Muscle layer of colon (tissue), 2 donors: ENCODE results near the gene ZNF552.
"Not testable (repeated sequence)": the region's sequence is repeated elsewhere in the genome, so short reads cannot be mapped to it uniquely, and the experiment has no call there.

Experiments
- H3K27ac ChIP-seq: one replicate; pipeline ENCODE4 v1.7.0; 2013; ENCODE audit warnings: low read depth, mild to moderate bottlenecking, low read length, moderate library complexity
- H3K27me3 ChIP-seq, 2 donors: one replicate each; pipeline ENCODE4 v1.7.0; 2013; ENCODE audit warnings: low read length in 2 of 2, mild to moderate bottlenecking in 2 of 2; ENCODE audit not compliant: insufficient read depth in 2 of 2, control insufficient read depth in 1 of 2
- H3K36me3 ChIP-seq: one replicate; pipeline ENCODE4 v1.7.0; 2013; ENCODE audit warnings: mild to moderate bottlenecking, low read length; ENCODE audit not compliant: insufficient read depth
- H3K4me1 ChIP-seq: one replicate; pipeline ENCODE4 v1.7.0; 2013; ENCODE audit warnings: mild to moderate bottlenecking, low read length; ENCODE audit not compliant: insufficient read depth
- H3K4me3 ChIP-seq, 2 donors: one replicate each; pipeline ENCODE4 v1.7.0; 2013; ENCODE audit warnings: low read length in 2 of 2, low read depth in 1 of 2, mild to moderate bottlenecking in 1 of 2, moderate library complexity in 1 of 2
- H3K9ac ChIP-seq: one replicate; pipeline ENCODE4 v1.7.0; 2013; ENCODE audit warnings: low read length
- H3K9me3 ChIP-seq: one replicate; pipeline ENCODE4 v1.7.0; 2013; ENCODE audit warnings: mild to moderate bottlenecking, low read length
- donor health status: abdominal sarcoma.
- donor health status: Adenocarcinoma of cecum.

Gene ZNF552

GRCh38 chr19:57816652-57817051, 1.9 kb upstream of the ZNF552 start:
- H3K36me3 ChIP-seq = no peaks in the 10 kb centered on the region
- no peaks in the 10 kb centered on the region for H3K9me3 ChIP-seq
- no peaks in the 10 kb centered on the region for H3K27me3 ChIP-seq
- peaks cover 15% of the 10 kb centered on the region for H3K4me1 ChIP-seq
- no peak overlapping the region for H3K4me3 ChIP-seq
- no peak overlapping the region for H3K27ac ChIP-seq
- no peak overlapping the region for H3K9ac ChIP-seq

GRCh38 chr19:57815247-57816075, 748 bp upstream of the ZNF552 start:
- H3K36me3 ChIP-seq = peaks cover 2% of the 10 kb centered on the region
- H3K4me3 ChIP-seq = peak overlapping the region; percentile 86 to 90
- no peaks in the 10 kb centered on the region for H3K27me3 ChIP-seq
- no peak overlapping the region for H3K9ac ChIP-seq
- peaks cover 10% of the 10 kb centered on the region for H3K4me1 ChIP-seq
- no peaks in the 10 kb centered on the region for H3K9me3 ChIP-seq
- no peak overlapping the region for H3K27ac ChIP-seq

GRCh38 chr19:57813919-57814504, 701 bp downstream of the ZNF552 start:
- Histone ChIP-seq H3K9ac (peak overlapping the region; percentile 54), H3K9me3 (no peaks in the 10 kb centered on the region), H3K4me3 (peak overlapping the region; percentile 86 to 90), H3K27me3 (no peaks in the 10 kb centered on the region), H3K4me1 (peaks cover 6% of the 10 kb centered on the region), H3K36me3 (peaks cover 12% of the 10 kb centered on the region), H3K27ac (peak overlapping the region; percentile 87)

- H3K36me3 ChIP-seq = peaks cover 12% of the 10 kb centered on the region
- H3K4me3 ChIP-seq, H3K9ac ChIP-seq, H3K27me3 ChIP-seq, H3K27ac ChIP-seq, H3K4me1 ChIP-seq, H3K9me3 ChIP-seq: not testable (repeated sequence)
These were observed 1.5 kb downstream of the ZNF552 start for GRCh38 chr19:57812975-57813820.

- Histone ChIP-seq H3K9ac (no peak overlapping the region), H3K4me1 (peaks cover 6% of the 10 kb centered on the region), H3K4me3 (no peak overlapping the region), H3K9me3 (no peaks in the 10 kb centered on the region), H3K27ac (no peak overlapping the region), H3K27me3 (no peaks in the 10 kb centered on the region), H3K36me3 (peaks cover 12% of the 10 kb centered on the region)
These were observed 2.5 kb downstream of the ZNF552 start for GRCh38 chr19:57812226-57812625.

GRCh38 chr19:57810410-57811295, 4.1 kb downstream of the ZNF552 start:
- H3K27ac ChIP-seq, H3K9me3 ChIP-seq, H3K27me3 ChIP-seq, H3K9ac ChIP-seq, H3K4me3 ChIP-seq, H3K4me1 ChIP-seq: not testable (repeated sequence)
- peaks cover 12% of the 10 kb centered on the region for H3K36me3 ChIP-seq

- no peaks in the 10 kb centered on the region for H3K9me3 ChIP-seq
- no peak overlapping the region for H3K9ac ChIP-seq
- no peak overlapping the region for H3K4me3 ChIP-seq
- no peak overlapping the region for H3K27ac ChIP-seq
- no peaks in the 10 kb centered on the region for H3K27me3 ChIP-seq
- H3K36me3 ChIP-seq = peaks cover 12% of the 10 kb centered on the region
- H3K4me1 ChIP-seq = no peaks in the 10 kb centered on the region
These were observed 7.2 kb downstream of the ZNF552 start for GRCh38 chr19:57807541-57807940.

- Histone ChIP-seq H3K9ac (peak overlapping the region; percentile 45), H3K36me3 (peaks cover 5% of the 10 kb centered on the region), H3K4me3 (peak overlapping the region; percentile 71 to 80), H3K27ac (peak overlapping the region; percentile 90), H3K9me3 (no peaks in the 10 kb centered on the region), H3K4me1 (peaks cover 4% of the 10 kb centered on the region), H3K27me3 (no peaks in the 10 kb centered on the region)
These were observed 11.0 kb downstream of the ZNF552 start for GRCh38 chr19:57803594-57804325.

GRCh38 chr19:57803265-57803593, 11.5 kb downstream of the ZNF552 start:
- Histone ChIP-seq H3K4me1 (peaks cover 4% of the 10 kb centered on the region), H3K9me3 (no peaks in the 10 kb centered on the region), H3K36me3 (peaks cover 5% of the 10 kb centered on the region), H3K27ac (peak overlapping the region; percentile 90), H3K9ac (peak overlapping the region; percentile 45), H3K4me3 (peak overlapping the region; percentile 71 to 80), H3K27me3 (no peaks in the 10 kb centered on the region)

- H3K9ac ChIP-seq = peak overlapping the region; percentile 30
- H3K27me3 ChIP-seq = no peaks in the 10 kb centered on the region
- no peak overlapping the region for H3K4me3 ChIP-seq
- H3K4me1 ChIP-seq = peaks cover 4% of the 10 kb centered on the region
- peaks cover 5% of the 10 kb centered on the region for H3K36me3 ChIP-seq
- H3K9me3 ChIP-seq = no peaks in the 10 kb centered on the region
- H3K27ac ChIP-seq = no peak overlapping the region
These were observed 12.4 kb downstream of the ZNF552 start for GRCh38 chr19:57802269-57802668.
